Fibroblast of lung (primary cell): ENCODE results near the gene GSE1.

Experiments
- CTCF ChIP-seq, 2 donors: IDR thresholded peaks in 1 of 2; conservative IDR thresholded peaks in 1 of 2; 1 replicate in 1 of 2; 2 replicates in 1 of 2; pipeline ENCODE4 v1.5.1; 2011 to 2012; ENCODE audit warnings: low read length in 2 of 2, control low read depth in 1 of 2, inconsistent platforms in 1 of 2, low read depth in 1 of 2, mild to moderate bottlenecking in 1 of 2
- EZH2 ChIP-seq: IDR thresholded peaks from 2 replicates; pipeline ENCODE4 v1.5.1; 2012; ENCODE audit warnings: low read length, control low read depth, mild to moderate bottlenecking; ENCODE audit errors: missing control alignments

- TF ChIP-seq CTCF (conservative IDR thresholded peaks at IDR 0.05 in 1 of 2, IDR thresholded peaks at IDR 0.05 in 1 of 2; ENCODE audit: low read depth in 1 of 2, low read length in 2 of 2) (no peak), EZH2 (no peak)
These were observed 25.2 kb upstream of the GSE1 start for GRCh38 chr16:85587762-85588556.
